OCI-M1 (cell line): ENCODE data around the gene PAEP.

Experiments used
- DNase-seq: peaks from one replicate; lab custom pipeline; 2025; lab: John Stamatoyannopoulos, UW

The PAEP gene

GRCh38 chr9:135579889-135580660, 18.5 kb downstream of the PAEP start:
- no peak for DNase-seq

DNA sequence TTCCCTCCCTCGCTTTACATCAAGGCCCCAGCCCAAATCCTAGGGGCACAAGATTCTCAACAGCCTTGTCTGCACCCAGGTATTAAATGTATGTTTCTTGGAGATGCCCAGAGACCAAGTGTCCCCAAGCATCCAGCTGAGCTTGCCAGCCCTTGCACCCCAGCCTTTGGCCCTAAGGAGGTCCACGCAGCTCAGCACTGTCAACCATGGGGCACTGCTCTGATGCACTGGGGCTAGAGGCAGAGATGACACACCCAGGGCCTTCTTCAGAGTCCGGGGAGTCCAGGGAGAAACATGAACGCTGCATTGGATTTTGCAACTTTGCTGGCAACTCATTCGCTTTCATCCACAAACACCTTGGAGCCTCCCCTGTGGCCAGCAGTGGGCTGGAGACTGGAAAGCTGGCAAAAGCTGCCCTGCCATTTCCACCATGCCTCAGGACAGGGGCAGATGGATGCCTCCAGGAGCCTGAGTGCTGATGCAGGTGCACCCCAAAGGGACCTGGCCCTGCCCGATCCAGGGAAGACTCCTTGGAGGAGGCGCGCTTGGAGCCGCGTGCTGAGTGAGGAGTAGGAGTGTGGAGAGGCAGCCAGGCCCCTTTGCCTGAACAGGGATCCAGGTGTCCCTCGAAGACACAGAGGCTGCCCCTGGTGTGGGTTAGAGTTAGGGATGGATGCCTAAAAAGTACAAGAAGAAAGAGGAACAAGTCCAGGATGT, 19.3 kb downstream of the PAEP start:
- no peak for DNase-seq

- DNase-seq: no peak
These were observed 20.3 kb downstream of the PAEP start for GRCh38 chr9:135581636-135582426.

GRCh38 chr9:135582541-135582940, 21.0 kb downstream of the PAEP start:
- DNase-seq: no peak

- DNase-seq: no peak
These were observed 21.6 kb downstream of the PAEP start for GRCh38 chr9:135582966-135583687.

- no peak for DNase-seq
These were observed 22.1 kb downstream of the PAEP start for GRCh38 chr9:135583688-135584011.

DNA sequence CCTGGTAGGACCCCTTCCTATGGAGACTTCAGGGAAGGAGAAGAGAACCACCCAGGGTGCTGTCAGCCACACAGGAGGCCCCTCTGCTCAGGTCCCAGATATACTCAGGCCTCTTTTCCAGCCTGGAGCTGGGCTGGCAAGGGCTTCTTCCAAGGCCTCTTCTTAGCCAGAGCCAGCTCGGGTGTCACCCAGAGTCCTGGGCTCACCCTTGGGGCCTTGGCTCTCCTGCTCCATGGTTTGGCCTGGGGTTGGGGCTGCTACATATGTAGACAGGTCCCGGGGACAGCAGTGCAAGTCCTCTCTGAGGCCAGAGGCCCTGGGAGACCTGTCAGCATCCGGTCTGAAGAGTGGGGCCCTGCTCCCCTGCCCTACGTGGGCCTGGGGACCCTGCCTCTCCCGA, 22.8 kb downstream of the PAEP start:
- DNase-seq: no peak

DNA sequence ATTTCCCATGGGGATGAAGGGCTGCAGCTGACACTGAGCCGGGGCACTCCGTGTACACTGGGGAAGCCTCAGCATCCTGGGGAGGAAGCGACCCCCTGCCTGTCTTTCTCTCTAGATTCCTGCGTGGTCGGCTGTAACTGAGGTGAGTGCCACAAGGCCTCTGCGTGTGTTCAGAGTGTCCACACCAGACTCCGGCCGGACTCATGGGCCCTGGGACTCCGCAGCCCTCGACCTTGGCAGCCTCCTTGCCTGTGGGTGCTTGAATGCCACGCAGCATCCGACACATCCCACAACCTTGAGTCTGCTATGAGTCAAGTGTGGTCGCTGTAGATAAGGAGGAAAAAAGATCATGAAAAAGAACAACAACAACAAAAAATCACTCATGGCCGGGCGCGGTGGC, 23.4 kb downstream of the PAEP start:
- DNase-seq: no peak

DNA sequence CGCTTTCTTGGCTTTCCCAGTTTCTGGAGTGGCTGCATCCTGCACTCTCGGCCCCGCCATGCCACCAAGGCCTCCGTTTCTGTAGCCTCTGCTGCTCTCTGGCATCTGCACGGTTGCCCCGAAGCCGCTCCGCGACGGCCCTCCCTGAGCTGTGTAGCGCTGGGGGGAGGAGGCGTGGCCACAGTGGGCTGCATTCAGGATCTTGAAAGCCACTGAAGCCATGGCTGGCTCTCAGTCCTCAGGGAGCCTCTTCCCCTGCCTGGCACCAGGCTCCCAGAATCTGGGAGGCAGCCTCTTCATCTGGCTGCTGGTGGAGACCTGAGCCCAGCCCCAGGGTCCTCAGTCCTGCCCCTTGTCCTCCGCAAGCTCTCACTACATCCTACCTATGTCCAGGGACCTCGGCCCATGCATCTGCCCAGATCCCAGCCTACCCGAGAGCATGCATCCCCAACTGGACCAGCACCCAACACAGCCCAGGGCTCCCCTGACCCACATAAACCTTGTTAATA, 25.1 kb downstream of the PAEP start:
- DNase-seq: no peak

DNA sequence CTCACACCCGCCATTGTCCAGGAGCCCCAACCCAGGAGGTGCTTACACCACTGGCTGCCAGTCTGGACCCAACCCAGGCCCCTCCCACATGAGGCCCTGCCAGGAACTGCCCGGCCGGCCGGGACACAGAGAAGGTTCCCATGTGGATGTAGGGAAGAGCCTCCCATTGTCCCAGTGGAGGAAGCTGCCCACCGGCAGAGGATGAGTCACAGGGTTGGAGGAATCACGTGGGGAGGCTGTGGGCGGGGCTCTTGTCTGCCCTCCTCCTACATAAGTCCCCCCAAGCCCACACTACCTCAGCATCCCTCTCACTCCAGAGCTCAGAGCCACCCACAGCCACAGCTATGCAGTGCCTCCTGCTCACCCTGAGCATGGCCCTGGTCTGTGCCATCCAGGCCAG, 26.1 kb downstream of the PAEP start:
- no peak for DNase-seq

- no peak for DNase-seq
These were observed 26.8 kb downstream of the PAEP start for GRCh38 chr9:135588371-135588770.

DNA sequence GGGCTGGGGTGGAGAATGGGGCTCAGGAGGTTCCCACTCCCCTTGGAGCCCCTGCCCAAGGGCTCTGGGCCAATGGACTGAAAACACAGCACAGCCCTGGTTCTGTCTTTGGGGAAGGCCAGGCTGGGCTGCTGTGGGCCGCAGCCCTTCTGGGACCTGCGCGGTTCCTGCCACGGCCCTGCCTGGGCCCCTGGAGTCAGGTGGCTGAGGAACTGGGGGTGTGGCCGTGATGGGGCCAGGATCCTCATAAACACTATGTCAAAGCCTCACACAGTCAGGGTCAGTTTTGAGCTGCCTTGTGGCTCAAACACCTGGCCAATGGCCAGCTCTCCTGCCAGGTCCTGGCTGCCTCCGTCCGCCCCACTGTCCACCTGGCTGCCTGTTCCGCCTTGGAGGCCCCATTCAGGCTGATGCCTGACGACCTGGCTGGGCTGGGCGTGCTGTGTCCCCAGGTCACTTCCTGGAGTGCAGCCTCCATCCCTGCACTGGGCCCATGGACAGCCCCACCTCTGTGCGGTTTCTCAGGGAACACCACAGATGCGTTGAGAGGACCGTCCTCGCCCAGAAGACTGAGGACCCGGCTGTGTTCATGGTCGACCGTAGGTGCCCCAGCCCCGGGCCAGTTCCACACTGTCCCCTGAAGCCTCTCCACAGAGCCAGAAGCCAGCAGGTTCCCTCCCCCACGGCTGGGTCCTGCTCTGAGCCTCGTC, 27.5 kb downstream of the PAEP start:
- no peak for DNase-seq

DNA sequence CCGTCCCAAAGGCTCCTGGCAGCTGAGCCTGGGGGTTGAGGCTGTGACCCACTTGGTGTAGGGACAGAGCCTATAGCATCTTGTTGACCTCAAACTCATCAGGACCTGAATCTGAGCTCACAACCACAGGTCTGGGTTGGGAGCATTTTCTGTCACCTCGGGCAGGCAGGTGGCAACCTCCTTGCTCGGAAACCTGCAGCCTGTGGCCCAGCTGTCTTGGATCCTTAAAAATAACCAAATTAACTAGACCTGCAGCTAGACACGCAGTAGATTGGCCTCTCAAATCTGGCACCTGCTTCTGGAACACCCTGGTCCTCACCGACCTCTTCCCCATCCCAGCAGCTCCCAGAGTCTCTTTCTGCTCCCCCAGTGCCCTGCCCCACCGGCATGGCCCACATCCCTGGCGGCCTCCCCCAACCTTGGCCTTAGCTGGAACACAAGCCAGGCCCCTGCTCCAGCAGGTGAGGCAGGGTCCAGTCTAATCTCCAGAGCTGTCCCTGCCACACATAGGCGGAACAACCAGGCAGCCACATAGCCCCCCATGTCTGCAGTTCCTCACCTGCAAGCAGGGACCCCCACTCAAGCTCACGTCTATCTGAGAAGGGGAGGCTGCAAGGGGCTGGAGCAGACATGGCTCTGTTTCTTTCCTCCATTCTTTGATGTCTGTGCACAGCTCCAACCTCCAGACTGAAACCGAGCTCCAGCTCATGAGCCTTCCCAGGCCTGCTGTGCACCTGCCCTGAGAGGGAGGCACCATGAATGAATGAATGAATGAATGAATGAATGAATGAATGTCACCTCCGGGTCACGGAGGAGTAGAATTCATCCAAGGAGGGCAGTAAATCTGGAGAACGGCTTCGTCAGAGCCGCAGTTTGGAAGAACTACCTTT, 28.3 kb downstream of the PAEP start:
- DNase-seq: no peak

- DNase-seq: no peak
These were observed 29.0 kb downstream of the PAEP start for GRCh38 chr9:135590486-135591079.

DNA sequence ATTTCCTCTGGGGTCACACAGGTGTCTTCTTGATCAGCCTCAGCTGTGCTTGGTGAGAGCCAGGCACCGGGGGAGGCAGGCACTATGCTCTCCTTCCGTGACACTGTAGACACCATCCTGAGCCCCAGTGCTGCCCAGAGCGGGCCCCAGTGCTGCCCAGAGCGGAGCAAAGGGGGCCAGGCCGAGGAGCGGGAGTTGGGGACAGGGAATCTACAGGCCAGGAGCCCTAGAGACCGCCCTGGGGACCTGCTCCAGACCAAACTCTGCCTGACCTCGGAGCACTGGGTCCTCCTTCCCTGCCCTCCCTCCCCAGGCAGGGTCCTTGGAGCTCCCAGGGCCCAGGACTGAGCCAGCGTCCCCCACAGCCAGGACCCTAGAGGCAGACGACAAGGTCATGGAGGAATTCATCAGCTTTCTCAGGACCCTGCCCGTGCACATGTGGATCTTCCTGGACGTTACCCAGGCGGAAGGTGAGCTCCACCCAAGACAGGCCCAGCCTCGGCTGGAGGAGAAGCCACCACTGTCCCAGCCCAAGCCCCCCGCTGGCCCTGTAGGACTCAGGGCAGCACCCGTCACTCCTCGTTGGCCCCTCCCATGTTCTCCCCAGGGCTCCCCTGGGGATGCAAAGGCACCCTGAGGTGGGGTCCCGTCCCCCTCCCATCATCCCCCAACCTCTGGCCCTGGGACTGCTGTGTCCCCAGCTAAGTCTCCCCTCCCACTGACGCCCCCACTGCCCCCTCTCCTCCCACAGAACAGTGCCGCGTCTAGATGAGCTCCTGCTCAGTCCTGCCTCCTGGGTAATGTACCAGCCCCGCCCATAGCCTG, 30.2 kb downstream of the PAEP start:
- no peak for DNase-seq

DNA sequence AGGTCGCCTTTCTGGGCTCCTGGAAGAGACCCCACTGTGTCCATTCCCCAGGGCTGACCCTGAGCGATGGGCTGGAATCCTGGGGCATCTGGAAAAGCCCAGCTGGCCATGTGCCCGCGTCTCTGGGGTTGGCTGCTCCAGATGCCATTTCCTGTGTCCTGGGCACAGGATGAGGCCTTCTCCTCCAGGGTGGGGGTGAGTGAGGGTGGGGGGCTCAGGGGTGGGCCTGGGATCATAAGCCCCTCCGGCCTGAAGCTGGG, 30.7 kb downstream of the PAEP start:
- no peak for DNase-seq

DNA sequence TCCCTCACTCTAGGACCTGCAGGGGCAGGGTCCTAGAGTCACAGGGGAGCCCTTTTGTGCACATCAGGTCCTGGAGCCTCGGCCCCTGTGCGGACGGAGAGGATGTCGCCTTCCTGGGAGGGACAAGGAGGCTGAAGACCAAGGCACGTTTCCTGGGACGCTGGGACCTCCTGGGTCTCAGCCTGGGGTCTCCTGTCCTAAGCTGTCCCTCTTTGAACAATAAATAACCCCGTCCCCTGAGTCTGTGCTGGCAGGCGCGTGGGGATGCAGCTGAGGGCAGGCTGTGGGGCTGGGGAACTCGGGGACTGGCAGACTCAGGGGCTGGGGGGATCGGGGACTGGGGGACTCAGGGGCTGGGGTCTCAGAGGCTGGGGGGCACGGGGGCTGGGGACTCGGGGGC, 31.1 kb downstream of the PAEP start:
- DNase-seq: no peak

GRCh38 chr9:135596211-135596610, 34.7 kb downstream of the PAEP start:
- peak; percentile 86 for DNase-seq

DNA sequence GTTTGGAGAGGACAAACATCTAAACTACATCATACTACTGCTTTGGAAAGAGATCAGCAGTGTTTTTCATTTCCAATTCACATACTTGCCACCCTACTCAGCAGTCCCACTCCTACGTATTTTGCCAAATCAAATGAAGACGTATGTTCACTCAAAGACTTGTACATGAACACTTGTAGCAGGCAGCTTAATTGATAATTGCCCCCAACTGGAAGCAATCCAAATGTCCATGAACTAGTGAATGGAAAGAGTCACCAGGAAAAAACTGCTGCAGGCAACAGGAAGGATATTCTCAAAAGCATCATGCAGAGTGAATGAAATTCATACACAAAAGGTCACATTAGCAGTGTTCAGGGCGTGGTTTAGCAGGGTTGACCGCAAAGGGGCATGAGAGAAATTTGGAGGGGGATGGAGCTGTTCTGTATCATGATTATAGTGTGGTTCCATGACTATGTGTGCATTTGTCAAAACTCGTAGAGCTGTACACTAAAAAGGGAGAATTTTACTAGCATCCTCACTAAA, 38.8 kb downstream of the PAEP start:
- DNase-seq: no peak
